Activated T-cell treated with anti-CD3 and anti-CD28 coated beads, Interleukin-2, amount 50 U/mL, for 4 hours (primary cell): ENCODE data around the gene SLC22A23. TPM values are rescaled to one million over a fixed set of nuclear protein-coding genes. Genes with fewer than 3 reads are reported as not detected.
A peak's percentile ranks its signal among the peaks of the same experiment; 100 is the strongest.

Source experiments
- ATAC-seq, 2 donors: fragments of 200-7000 bp; cut with Tn5 transposase; one replicate each; pipeline ENCODE4 v1.10.0; 2021
- DNase-seq: peaks from one replicate; pipeline ENCODE4 v3.0.0-alpha.2; 2020
- H3K27me3 Mint-ChIP-seq: one replicate; pipeline ENCODE4 v1.8.0; 2021; ENCODE audit warnings: low read depth, mixed read lengths
- H3K36me3 Mint-ChIP-seq: one replicate; pipeline ENCODE4 v1.8.0; 2022; ENCODE audit warnings: mixed read lengths; ENCODE audit not compliant: insufficient read depth
- H3K4me1 Mint-ChIP-seq: one replicate; pipeline ENCODE4 v1.8.0; 2021; ENCODE audit warnings: low read depth, mixed read lengths
- H3K4me3 Mint-ChIP-seq: one replicate; pipeline ENCODE4 v1.8.0; 2021; ENCODE audit warnings: mild to moderate bottlenecking, moderate library complexity, mixed read lengths
- H3K9me3 Mint-ChIP-seq: one replicate; pipeline ENCODE4 v1.8.0; 2021; ENCODE audit warnings: mixed read lengths
- total RNA-seq, 3 donors: library from RNA; stranded (reverse); gene quantifications; one replicate each; pipeline ENCODE4 v1.2.1, GENCODE V29; 2021

SLC22A23 gene
- total RNA-seq, 3 donors from 2014 or later, result 0.50 to 1.2 (median 0.54) TPM

GRCh38 chr6:3319610-3320200 lies 137.1 kb downstream of the SLC22A23 start:
- no peak overlapping the region for H3K4me3 Mint-ChIP-seq
- ATAC-seq, result no peak

GRCh38 chr6:3318821-3319540 lies 137.9 kb downstream of the SLC22A23 start:
- ATAC-seq (peak in 1 of 2 donors; percentile 17), DNase-seq (no peak)
- Mint-ChIP-seq H3K27me3 (peaks cover 4% of the 10 kb centered on the region), H3K36me3 (peaks cover 3% of the 10 kb centered on the region), H3K4me3 (peak overlapping the region; percentile 27), H3K9me3 (no peaks in the 10 kb centered on the region), H3K4me1 (peaks cover 22% of the 10 kb centered on the region)

More at GRCh38 chr6:3319610-3320200, 137.1 kb downstream of the SLC22A23 start:
- Mint-ChIP-seq H3K36me3 (peaks cover 3% of the 10 kb centered on the region), H3K4me1 (peaks cover 24% of the 10 kb centered on the region), H3K9me3 (no peaks in the 10 kb centered on the region), H3K27me3 (peaks cover 4% of the 10 kb centered on the region)
- no peak for DNase-seq

DNA sequence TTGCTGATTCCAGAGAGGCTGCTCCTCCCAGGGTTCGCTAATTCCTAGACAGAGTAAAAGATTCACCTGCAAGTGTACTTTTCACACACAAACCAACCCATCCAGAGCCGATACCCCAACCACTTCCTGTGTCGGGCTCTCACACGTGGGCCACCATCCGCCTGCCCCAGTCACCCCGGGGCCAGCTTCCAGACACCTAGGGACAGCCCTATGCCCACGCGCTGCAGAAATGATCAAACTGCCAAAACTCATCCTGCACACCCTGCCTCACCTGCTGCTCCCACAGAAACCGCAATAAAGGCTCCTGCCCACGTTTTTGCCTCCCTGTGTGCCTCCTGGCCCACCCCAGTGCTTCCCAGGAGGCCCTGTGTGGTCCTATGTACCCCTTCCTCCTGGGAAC lies 138.6 kb downstream of the SLC22A23 start:
- H3K4me3 Mint-ChIP-seq, result peak overlapping the region; percentile 27

GRCh38 chr6:3317741-3318211 lies 139.1 kb downstream of the SLC22A23 start:
- Mint-ChIP-seq H3K9me3 (no peaks in the 10 kb centered on the region), H3K36me3 (peaks cover 3% of the 10 kb centered on the region), H3K4me1 (peaks cover 22% of the 10 kb centered on the region), H3K4me3 (no peak overlapping the region), H3K27me3 (peaks cover 4% of the 10 kb centered on the region)
- ATAC-seq (no peak), DNase-seq (no peak)

More for the DNA sequence above, 138.6 kb downstream of the SLC22A23 start:
- peak; percentile 82 to 92 for ATAC-seq
- DNase-seq, result no peak
- H3K4me1 Mint-ChIP-seq, result peaks cover 22% of the 10 kb centered on the region
- peaks cover 4% of the 10 kb centered on the region for H3K27me3 Mint-ChIP-seq
- H3K9me3 Mint-ChIP-seq, result no peaks in the 10 kb centered on the region
- H3K36me3 Mint-ChIP-seq, result peaks cover 3% of the 10 kb centered on the region

GRCh38 chr6:3316818-3317217 lies 140.0 kb downstream of the SLC22A23 start:
- Mint-ChIP-seq H3K27me3 (peaks cover 4% of the 10 kb centered on the region), H3K36me3 (peaks cover 3% of the 10 kb centered on the region), H3K4me3 (no peak overlapping the region), H3K9me3 (no peaks in the 10 kb centered on the region), H3K4me1 (peaks cover 22% of the 10 kb centered on the region)
- ATAC-seq, result no peak
- no peak for DNase-seq

DNA sequence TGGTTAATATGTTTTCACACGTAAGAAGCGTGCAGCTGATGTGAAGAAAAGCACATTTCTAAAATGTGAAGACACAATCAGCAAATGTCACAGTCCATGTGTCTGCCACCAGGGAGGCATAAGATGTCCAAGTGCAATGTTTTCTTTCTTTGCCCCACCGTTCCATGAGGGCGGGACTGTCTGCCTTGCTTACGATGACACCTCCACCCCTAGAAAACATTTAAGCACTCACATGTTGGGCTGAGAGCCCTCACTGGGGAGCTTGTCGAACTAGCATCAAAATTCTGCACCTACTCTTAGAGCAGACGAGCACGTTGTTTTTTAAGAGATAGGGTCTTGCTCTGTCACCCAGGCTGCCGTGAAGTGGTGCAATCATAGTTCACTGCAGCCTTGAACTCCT lies 140.5 kb downstream of the SLC22A23 start:
- H3K9me3 Mint-ChIP-seq, result no peaks in the 10 kb centered on the region
- ATAC-seq (no peak), DNase-seq (no peak)
- H3K27me3 Mint-ChIP-seq, result peaks cover 2% of the 10 kb centered on the region
- H3K36me3 Mint-ChIP-seq, result no peaks in the 10 kb centered on the region
- H3K4me3 Mint-ChIP-seq, result no peak overlapping the region
- peaks cover 22% of the 10 kb centered on the region for H3K4me1 Mint-ChIP-seq

- Mint-ChIP-seq H3K36me3 (no peaks in the 10 kb centered on the region), H3K4me3 (no peak overlapping the region), H3K9me3 (no peaks in the 10 kb centered on the region), H3K4me1 (peaks cover 22% of the 10 kb centered on the region), H3K27me3 (peaks cover 2% of the 10 kb centered on the region)
- DNase-seq, result no peak
- no peak for ATAC-seq
These were observed 141.0 kb downstream of the SLC22A23 start for GRCh38 chr6:3315841-3316240.

DNA sequence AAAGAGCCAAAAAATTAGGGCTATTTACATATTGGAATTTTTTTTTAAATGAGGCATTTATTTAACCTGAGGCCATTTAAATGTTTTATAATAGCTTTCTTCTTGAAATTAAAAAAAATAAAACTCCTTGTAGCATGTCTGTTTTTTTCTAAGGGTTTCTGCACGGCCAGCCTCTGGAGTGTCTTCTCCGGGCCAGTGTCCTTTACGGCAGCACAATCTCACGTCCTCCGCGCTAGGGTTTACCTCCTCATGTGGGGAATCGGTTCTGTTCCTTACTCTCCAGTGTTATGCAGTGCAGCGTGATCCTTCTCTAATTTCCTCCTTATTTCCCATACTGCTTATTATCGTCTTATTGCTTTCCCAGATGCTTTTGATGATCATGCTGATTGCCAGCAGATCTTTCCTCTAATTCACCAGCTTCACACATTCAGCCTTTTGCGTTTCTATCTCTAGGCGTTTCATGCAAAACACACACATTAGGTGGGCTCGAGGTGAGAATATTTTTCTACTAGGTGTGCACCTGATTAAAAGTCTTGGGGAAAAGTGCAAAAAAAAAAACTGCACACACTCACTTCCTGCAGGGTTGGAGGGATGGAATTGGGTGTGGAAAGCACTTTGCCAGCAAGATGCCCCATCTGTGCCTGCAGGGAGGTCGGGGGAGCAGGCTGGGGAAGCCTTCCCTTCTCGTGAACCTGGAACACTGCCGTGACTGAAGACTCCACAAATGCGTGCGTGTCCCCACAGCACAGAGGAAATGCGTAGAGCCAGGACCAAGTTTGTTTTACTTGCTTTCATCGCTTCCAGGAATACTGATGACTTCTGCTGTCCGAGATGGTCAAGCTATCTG lies 142.0 kb downstream of the SLC22A23 start:
- Mint-ChIP-seq H3K27me3 (peaks cover 2% of the 10 kb centered on the region), H3K36me3 (no peaks in the 10 kb centered on the region), H3K4me1 (peaks cover 22% of the 10 kb centered on the region), H3K9me3 (no peaks in the 10 kb centered on the region), H3K4me3 (no peak overlapping the region)
- ATAC-seq, result no peak
- no peak for DNase-seq

DNA sequence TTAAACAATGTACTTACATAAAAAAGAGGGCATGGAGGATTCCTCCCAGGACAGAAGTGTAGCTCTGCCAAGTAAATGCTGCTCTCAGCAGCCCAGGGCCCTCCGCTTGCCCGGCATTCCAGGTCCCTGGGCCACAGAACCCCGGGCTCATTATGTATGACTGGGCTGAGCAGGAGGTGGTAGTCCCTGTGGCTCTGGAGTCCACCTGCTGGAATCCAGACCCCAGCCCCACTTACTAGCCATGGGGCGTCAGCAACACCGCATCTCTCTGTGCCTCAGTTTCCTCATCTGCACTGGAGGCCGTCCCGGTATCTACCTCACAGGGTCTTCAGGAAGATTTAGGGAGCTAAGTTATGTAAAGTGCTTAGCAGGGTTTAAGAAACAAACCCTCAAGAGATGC lies 142.7 kb downstream of the SLC22A23 start:
- Mint-ChIP-seq H3K4me3 (no peak overlapping the region), H3K36me3 (no peaks in the 10 kb centered on the region), H3K4me1 (peaks cover 19% of the 10 kb centered on the region), H3K27me3 (peaks cover 2% of the 10 kb centered on the region), H3K9me3 (no peaks in the 10 kb centered on the region)
- ATAC-seq (no peak), DNase-seq (no peak)

DNA sequence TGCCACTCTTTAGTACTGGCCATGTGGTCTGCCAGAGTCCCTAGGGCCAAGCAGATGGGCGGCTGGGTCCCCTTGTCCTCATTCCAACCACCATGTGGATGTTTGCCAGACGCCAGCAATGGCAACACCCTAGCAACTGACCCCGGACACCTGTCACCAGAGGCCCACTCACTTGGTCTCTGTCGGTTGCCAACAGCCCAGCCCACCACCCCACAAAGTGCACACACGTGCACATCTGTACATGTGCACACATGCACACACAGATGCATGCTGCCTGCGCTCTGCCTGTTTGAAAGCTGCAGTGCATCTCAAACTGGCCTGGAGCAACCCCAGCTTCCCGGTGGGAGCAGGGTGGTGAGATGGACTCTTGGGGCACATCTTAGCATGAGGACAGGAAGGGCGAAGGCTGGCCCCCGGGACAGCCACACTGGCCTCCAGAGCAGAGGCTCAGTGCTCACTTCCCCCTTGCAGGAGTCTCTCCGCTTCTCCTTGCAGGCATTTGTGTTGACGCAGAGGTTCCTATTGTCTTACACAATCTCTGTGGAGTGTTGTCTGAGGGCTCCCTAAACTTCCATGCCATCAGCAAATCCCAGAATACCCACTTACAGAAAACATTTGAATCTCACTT lies 144.1 kb downstream of the SLC22A23 start:
- no peak overlapping the region for H3K4me3 Mint-ChIP-seq
- peaks cover under 1% of the 10 kb centered on the region for H3K27me3 Mint-ChIP-seq
- DNase-seq, result no peak
- ATAC-seq, result no peak
- H3K36me3 Mint-ChIP-seq, result peaks cover 2% of the 10 kb centered on the region
- H3K4me1 Mint-ChIP-seq, result peaks cover 5% of the 10 kb centered on the region
- H3K9me3 Mint-ChIP-seq, result no peaks in the 10 kb centered on the region

DNA sequence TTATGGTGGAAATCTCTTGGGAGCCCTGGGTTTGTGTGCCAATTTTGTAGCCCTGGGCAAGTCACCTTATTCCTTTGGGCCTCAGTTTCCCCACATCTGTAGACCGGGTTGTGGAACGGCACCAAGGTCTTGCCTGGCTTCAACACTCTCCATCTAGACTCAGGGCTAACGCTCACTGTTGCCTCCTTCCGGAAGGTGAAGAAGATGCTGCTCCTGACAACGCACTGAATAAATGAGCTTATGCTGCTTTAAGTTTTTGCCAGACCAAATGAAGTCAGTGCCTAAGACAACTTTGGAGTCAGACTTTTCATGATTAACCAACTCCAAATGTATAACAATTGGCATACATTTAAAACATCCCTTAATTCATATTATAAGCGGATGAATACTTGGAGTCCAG lies 145.0 kb downstream of the SLC22A23 start:
- Mint-ChIP-seq H3K9me3 (no peaks in the 10 kb centered on the region), H3K4me3 (no peak overlapping the region), H3K36me3 (peaks cover 2% of the 10 kb centered on the region), H3K27me3 (no peaks in the 10 kb centered on the region), H3K4me1 (no peaks in the 10 kb centered on the region)
- DNase-seq (no peak), ATAC-seq (no peak)

DNA sequence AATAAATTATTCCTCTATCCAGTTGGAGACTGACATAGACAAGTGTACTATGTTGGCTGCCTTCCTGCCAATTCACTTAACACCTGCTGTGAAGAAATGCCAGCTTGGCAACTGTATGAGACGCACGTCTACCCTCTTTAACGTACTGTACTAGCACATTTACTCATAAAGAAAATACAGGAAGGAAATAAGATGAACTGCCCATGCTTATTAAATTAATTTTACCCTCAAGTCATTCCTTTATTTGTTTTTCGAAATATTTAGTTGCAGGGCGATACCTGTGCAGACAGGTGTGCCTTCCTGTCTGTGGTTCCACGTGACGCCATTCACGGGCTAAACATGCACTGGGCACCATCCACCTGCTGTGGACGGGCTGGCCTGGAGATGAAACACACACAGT lies 146.1 kb downstream of the SLC22A23 start:
- H3K27me3 Mint-ChIP-seq, result no peaks in the 10 kb centered on the region
- ATAC-seq (no peak), DNase-seq (no peak)
- peaks cover 2% of the 10 kb centered on the region for H3K36me3 Mint-ChIP-seq
- H3K4me3 Mint-ChIP-seq, result no peak overlapping the region
- H3K9me3 Mint-ChIP-seq, result peaks cover 3% of the 10 kb centered on the region
- H3K4me1 Mint-ChIP-seq, result no peaks in the 10 kb centered on the region

- H3K9me3 Mint-ChIP-seq, result peaks cover 6% of the 10 kb centered on the region
These were observed 146.8 kb downstream of the SLC22A23 start for GRCh38 chr6:3310051-3310448.

DNA sequence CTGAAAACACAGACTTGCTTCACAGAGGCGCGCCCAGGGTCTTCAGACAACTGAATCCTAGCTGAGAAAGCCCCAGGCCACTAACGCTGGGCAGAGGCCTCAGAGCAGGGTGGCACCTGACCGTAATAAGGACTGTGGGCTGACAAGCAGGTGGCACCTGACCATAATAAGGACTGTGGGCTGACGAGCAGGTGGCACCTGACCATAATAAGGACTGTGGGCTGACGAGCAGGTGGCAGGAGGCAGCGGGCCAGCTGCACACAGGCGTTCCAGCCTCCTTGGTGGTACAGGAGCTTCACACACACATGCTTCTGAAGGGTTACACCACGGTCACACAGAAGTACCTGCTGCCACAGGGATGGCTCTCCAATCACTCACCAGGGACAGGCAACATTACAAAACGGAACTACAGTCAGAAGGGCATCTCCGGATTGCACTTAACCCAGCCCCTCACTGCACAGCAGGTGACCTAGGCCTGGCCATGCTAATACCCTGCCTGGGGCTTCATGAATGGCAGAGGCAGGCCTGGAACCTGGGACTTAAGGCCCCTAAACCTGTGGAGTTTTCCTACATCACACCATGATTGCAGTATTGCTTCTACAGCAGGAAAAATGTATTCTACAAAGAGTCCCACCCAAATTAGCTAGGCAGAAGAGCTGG lies 147.3 kb downstream of the SLC22A23 start:
- Mint-ChIP-seq H3K4me3 (no peak overlapping the region), H3K36me3 (peaks cover 8% of the 10 kb centered on the region), H3K9me3 (peaks cover 6% of the 10 kb centered on the region), H3K27me3 (no peaks in the 10 kb centered on the region), H3K4me1 (no peaks in the 10 kb centered on the region)
- no peak for DNase-seq
- no peak for ATAC-seq

More at GRCh38 chr6:3310051-3310448, 146.8 kb downstream of the SLC22A23 start:
- H3K36me3 Mint-ChIP-seq, result peaks cover 6% of the 10 kb centered on the region
- ATAC-seq (no peak), DNase-seq (no peak)
- H3K4me3 Mint-ChIP-seq, result no peak overlapping the region
- H3K4me1 Mint-ChIP-seq, result no peaks in the 10 kb centered on the region
- no peaks in the 10 kb centered on the region for H3K27me3 Mint-ChIP-seq
